ENCODE data around the gene EFNA1.

The EFNA1 gene

GRCh38 chr1:155177192-155177917, 49.7 kb downstream of the EFNA1 start:
- Mint-ChIP-seq H3K9me3 (no peaks in the 10 kb centered on the region), H3K27ac (no peak overlapping the region), H3K36me3 (ENCODE audit: low read depth) (peaks cover 56% of the 10 kb centered on the region), H3K4me1 (ENCODE audit: low read depth) (peaks cover 37% of the 10 kb centered on the region), H3K4me3 (no peak overlapping the region), H3K27me3 (no peaks in the 10 kb centered on the region)
- peak; percentile 26 for DNase-seq

GRCh38 chr1:155177918-155178281, 50.2 kb downstream of the EFNA1 start:
- Mint-ChIP-seq H3K36me3 (ENCODE audit: low read depth) (peaks cover 52% of the 10 kb centered on the region), H3K27me3 (no peaks in the 10 kb centered on the region), H3K27ac (no peak overlapping the region), H3K4me1 (ENCODE audit: low read depth) (peaks cover 36% of the 10 kb centered on the region), H3K9me3 (no peaks in the 10 kb centered on the region), H3K4me3 (no peak overlapping the region)
- peak; percentile 17 for DNase-seq

GRCh38 chr1:155178441-155179111, 50.9 kb downstream of the EFNA1 start:
- H3K4me3 Mint-ChIP-seq = no peak overlapping the region
- peak; percentile 12 for DNase-seq
- H3K27me3 Mint-ChIP-seq = no peaks in the 10 kb centered on the region
- H3K9me3 Mint-ChIP-seq = no peaks in the 10 kb centered on the region
- no peak overlapping the region for H3K27ac Mint-ChIP-seq
- H3K4me1 Mint-ChIP-seq (ENCODE audit: low read depth) = peaks cover 31% of the 10 kb centered on the region
- peaks cover 53% of the 10 kb centered on the region for H3K36me3 Mint-ChIP-seq (ENCODE audit: low read depth)

- H3K27me3 Mint-ChIP-seq = no peaks in the 10 kb centered on the region
- peaks cover 53% of the 10 kb centered on the region for H3K36me3 Mint-ChIP-seq (ENCODE audit: low read depth)
- H3K27ac Mint-ChIP-seq = no peak overlapping the region
- peaks cover 24% of the 10 kb centered on the region for H3K4me1 Mint-ChIP-seq (ENCODE audit: low read depth)
- DNase-seq = peak; percentile 16
- H3K4me3 Mint-ChIP-seq = no peak overlapping the region
- no peaks in the 10 kb centered on the region for H3K9me3 Mint-ChIP-seq
Measured at GRCh38 chr1:155179112-155180031, 51.7 kb downstream of the EFNA1 start.

GRCh38 chr1:155181371-155182051, 53.8 kb downstream of the EFNA1 start:
- peaks cover 6% of the 10 kb centered on the region for H3K4me1 Mint-ChIP-seq (ENCODE audit: low read depth)
- H3K27me3 Mint-ChIP-seq = no peaks in the 10 kb centered on the region
- H3K27ac Mint-ChIP-seq = no peak overlapping the region
- peaks cover 52% of the 10 kb centered on the region for H3K36me3 Mint-ChIP-seq (ENCODE audit: low read depth)
- DNase-seq = no peak
- no peaks in the 10 kb centered on the region for H3K9me3 Mint-ChIP-seq
- no peak overlapping the region for H3K4me3 Mint-ChIP-seq

GRCh38 chr1:155182052-155182550, 54.4 kb downstream of the EFNA1 start:
- DNase-seq = no peak
- no peak overlapping the region for H3K27ac Mint-ChIP-seq

GRCh38 chr1:155183775-155184221, 56.1 kb downstream of the EFNA1 start:
- Mint-ChIP-seq H3K9me3 (no peaks in the 10 kb centered on the region), H3K4me3 (no peak overlapping the region), H3K4me1 (ENCODE audit: low read depth) (peaks cover 4% of the 10 kb centered on the region), H3K27me3 (no peaks in the 10 kb centered on the region), H3K27ac (no peak overlapping the region), H3K36me3 (ENCODE audit: low read depth) (peaks cover 32% of the 10 kb centered on the region)
- DNase-seq = no peak

More at GRCh38 chr1:155182052-155182550, 54.4 kb downstream of the EFNA1 start:
- Mint-ChIP-seq H3K4me1 (ENCODE audit: low read depth) (peaks cover under 1% of the 10 kb centered on the region), H3K9me3 (no peaks in the 10 kb centered on the region), H3K27me3 (no peaks in the 10 kb centered on the region), H3K36me3 (ENCODE audit: low read depth) (peaks cover 46% of the 10 kb centered on the region), H3K4me3 (no peak overlapping the region)

GRCh38 chr1:155184351-155184811, 56.7 kb downstream of the EFNA1 start:
- Mint-ChIP-seq H3K9me3 (no peaks in the 10 kb centered on the region), H3K36me3 (ENCODE audit: low read depth) (peaks cover 26% of the 10 kb centered on the region), H3K27me3 (no peaks in the 10 kb centered on the region), H3K4me1 (ENCODE audit: low read depth) (peaks cover 4% of the 10 kb centered on the region), H3K4me3 (no peak overlapping the region), H3K27ac (no peak overlapping the region)
- DNase-seq = no peak
